K562 (cell line): ENCODE data around the gene SEMA6C. TPM values are rescaled to one million over a fixed set of nuclear protein-coding genes. Genes with fewer than 3 reads are reported as not detected.

ENCODE experiments used
- AFF1 ChIP-seq, 2 experiments: fragments of 450-650 bp; IDR thresholded peaks; 2 replicates each; pipeline ENCODE4 v1.6.1; 2018; ENCODE audit warnings: mild to moderate bottlenecking in 2 of 2, low read depth in 1 of 2; ENCODE audit not compliant: partially characterized antibody in 2 of 2
- CCNT2 ChIP-seq: IDR thresholded peaks from 2 replicates; pipeline ENCODE4 v1.6.1; 2011; ENCODE audit warnings: borderline replicate concordance, low read depth, mild to moderate bottlenecking, moderate library complexity, mixed read lengths, low read length; ENCODE audit not compliant: insufficient read length; ENCODE audit errors: extremely low read depth
- COPS2 ChIP-seq: fragments of 450-650 bp; conservative IDR thresholded peaks from 2 replicates; pipeline ENCODE4 v1.6.1; 2016; ENCODE audit warnings: mild to moderate bottlenecking, moderate library complexity
- FOXM1 ChIP-seq, 2 experiments: fragments of 450-650 bp in 1 of 2; sonication (generic) in 1 of 2; formaldehyde crosslinking in 1 of 2; IDR thresholded peaks; 2 replicates each; pipeline versions ENCODE4 v1.6.1 to v1.9.0; 2017 to 2022; ENCODE audit warnings: low read depth in 2 of 2, mild to moderate bottlenecking in 2 of 2, missing genetic modification reagents in 1 of 2, moderate library complexity in 1 of 2
- HLTF ChIP-seq: fragments of 450-650 bp; IDR thresholded peaks from 2 replicates; pipeline ENCODE4 v1.6.1; 2016
- IRF9 ChIP-seq: fragments of 450-650 bp; IDR thresholded peaks from 2 replicates; pipeline ENCODE4 v1.6.1; 2016; ENCODE audit warnings: missing biosample characterization, missing genetic modification characterization
- MAFK ChIP-seq: IDR thresholded peaks from 2 replicates; pipeline ENCODE4 v1.6.1; 2011; ENCODE audit warnings: low read length, improper control_type of control experiment
- MIER1 ChIP-seq: fragments of 450-650 bp; IDR thresholded peaks from 2 replicates; pipeline ENCODE4 v1.6.1; 2016; ENCODE audit warnings: antibody characterized with exemption, mild to moderate bottlenecking, low read depth
- RBM17 ChIP-seq: fragments of 200-400 bp; formaldehyde crosslinking; IDR thresholded peaks from 2 replicates; pipeline ENCODE4 v1.6.1; 2017; ENCODE audit warnings: low read depth, mild to moderate bottlenecking, low read length, borderline replicate concordance
- ZBTB11 ChIP-seq, 3 experiments: fragments of 200-800 bp in 1 of 3; fragments of 250-450 bp in 1 of 3; fragments of 450-650 bp in 1 of 3; sonication (Bioruptor Pico) in 1 of 3; sonication (Bioruptor generic) in 1 of 3; formaldehyde crosslinking in 1 of 3; IDR thresholded peaks; 2 replicates each; pipeline versions ENCODE4 v1.6.1 to v1.8.0; 2016 to 2022; ENCODE audit warnings: mild to moderate bottlenecking in 2 of 3, missing genetic modification characterization in 2 of 3, missing compliant biosample characterization in 1 of 3, moderate library complexity in 1 of 3
- ZBTB43 ChIP-seq: sonication (generic); formaldehyde crosslinking; IDR thresholded peaks from 2 replicates; pipeline ENCODE4 v1.8.0; 2023; ENCODE audit warnings: mild to moderate bottlenecking, missing genetic modification reagents
- ZNF143 ChIP-seq: sonication (generic); formaldehyde crosslinking; IDR thresholded peaks from 2 replicates; pipeline ENCODE4 v1.9.0; 2022; ENCODE audit warnings: mild to moderate bottlenecking, missing genetic modification reagents
- ZNF717 ChIP-seq: fragments of 250-450 bp; sonication (Bioruptor Pico); IDR thresholded peaks from 2 replicates; pipeline ENCODE4 v1.5.0; 2021
- polyA plus RNA-seq, 8 experiments: library from polyadenylated mRNA; depleted of rRNA in 4 of 8; stranded (reverse) in 5 of 8; unstranded in 3 of 8; fragments of >200 nt; fragmentation: Nextera tagmentation in 2 of 8; fragmentation: Illumina TruSeq in 1 of 8; extraction: Ambion mirVana in 2 of 8; extraction: Trizol in 1 of 8; gene quantifications; 2 replicates each; pipeline versions ENCODE4 v1.2.1 to v1.2.3, GENCODE V29; 2011 to 2014; ENCODE audit warnings: inconsistent platforms in 1 of 8, missing spikeins in 1 of 8
- total RNA-seq, 7 experiments: library from RNA; depleted of rRNA in 6 of 7; stranded (reverse); fragments of >200 nt in 6 of 7; fragmentation: Illumina TruSeq in 2 of 7; extraction: Trizol in 2 of 7; gene quantifications; 2 replicates each; pipeline versions ENCODE4 v1.2.1 to v1.2.3, GENCODE V29; 2011 to 2021; ENCODE audit warnings: low replicate concordance in 1 of 7
- TF ChIP-seq, protein P1 (sequence below): fragments of 250-450 bp; sonication (Bioruptor Pico); IDR thresholded peaks from 2 replicates; pipeline ENCODE4 v1.5.0; 2021

SEMA6C gene
- total and polyA plus RNA-seq, 9 of the 15 experiments (the other 6 are each of a cell fraction or from before 2014, with no cell fraction given) = 0.03 to 4.6 (median 0.95) TPM

- no peak for TF ChIP-seq RBM17
- no peak; the same call in 1 of the 2 replicates for TF ChIP-seq MAFK
- TF ChIP-seq AFF1 (IDR thresholded peaks at IDR 0.05; ENCODE audit: low read depth in 1 of 2, partially characterized antibody in 2 of 2) = peak; percentile 56 to 99
- peak; percentile 65 for TF ChIP-seq FOXM1 (IDR thresholded peaks at IDR 0.05; ENCODE audit: low read depth)
- TF ChIP-seq FOXM1 (CRISPR knock-in tag; IDR thresholded peaks at IDR 0.05; ENCODE audit: low read depth) = no peak
- no peak for TF ChIP-seq COPS2
- TF ChIP-seq CCNT2 = no peak
- TF ChIP-seq ZNF143 (CRISPR knock-in tag) = peak; percentile 99
- no peak for TF ChIP-seq ZNF717
- peak in 1 of 3 experiments; percentile 92; a peak in 2 of 6 replicates for TF ChIP-seq ZBTB11 (CRISPR knock-in tag; IDR thresholded peaks at IDR 0.05)
- TF ChIP-seq HLTF = no peak
- no peak for TF ChIP-seq IRF9
- no peak; the same call in 1 of the 2 replicates for TF ChIP-seq ZBTB43
- no peak for TF ChIP-seq MIER1
- TF ChIP-seq, protein P1, sequence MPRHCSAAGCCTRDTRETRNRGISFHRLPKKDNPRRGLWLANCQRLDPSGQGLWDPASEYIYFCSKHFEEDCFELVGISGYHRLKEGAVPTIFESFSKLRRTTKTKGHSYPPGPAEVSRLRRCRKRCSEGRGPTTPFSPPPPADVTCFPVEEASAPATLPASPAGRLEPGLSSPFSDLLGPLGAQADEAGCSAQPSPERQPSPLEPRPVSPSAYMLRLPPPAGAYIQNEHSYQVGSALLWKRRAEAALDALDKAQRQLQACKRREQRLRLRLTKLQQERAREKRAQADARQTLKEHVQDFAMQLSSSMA = peak; percentile 95
Measured at GRCh38 chr1:151165738-151166504, 19.5 kb upstream of the SEMA6C start, which contains the start of the genes LYSMD1 and SCNM1 (continued).
